ENCODE measurements around the gene RNF113B.

The RNF113B gene

GRCh38 chr13:98173431-98174152 lies 3.5 kb downstream of the RNF113B start:
- no peak for DNase-seq

- DNase-seq, result no peak
These were observed 4.3 kb downstream of the RNF113B start for GRCh38 chr13:98172590-98173422.

- no peak for DNase-seq
These were observed 5.0 kb downstream of the RNF113B start for GRCh38 chr13:98171900-98172589.

GRCh38 chr13:98169331-98169730 lies 7.7 kb downstream of the RNF113B start:
- no peak for DNase-seq

GRCh38 chr13:98162935-98163334 lies 14.1 kb downstream of the RNF113B start:
- no peak for DNase-seq

GRCh38 chr13:98158172-98158899 lies 18.7 kb downstream of the RNF113B start:
- no peak for DNase-seq

- DNase-seq, result no peak
These were observed 19.5 kb downstream of the RNF113B start for GRCh38 chr13:98157609-98158008.

GRCh38 chr13:98157188-98157587 lies 19.9 kb downstream of the RNF113B start:
- no peak for DNase-seq

- no peak for DNase-seq
These were observed 20.8 kb downstream of the RNF113B start for GRCh38 chr13:98156259-98156658.

GRCh38 chr13:98155475-98156109 lies 21.5 kb downstream of the RNF113B start:
- DNase-seq, result no peak

GRCh38 chr13:98150832-98151479 lies 26.1 kb downstream of the RNF113B start:
- DNase-seq, result no peak

GRCh38 chr13:98147521-98147920 lies 29.5 kb downstream of the RNF113B start:
- DNase-seq, result no peak

- no peak for DNase-seq
These were observed 32.2 kb downstream of the RNF113B start for GRCh38 chr13:98144801-98145350.

GRCh38 chr13:98144027-98144741 lies 32.9 kb downstream of the RNF113B start:
- no peak for DNase-seq

- peak; percentile 31 for DNase-seq
These were observed 33.5 kb downstream of the RNF113B start for GRCh38 chr13:98143601-98144026.

- no peak for DNase-seq
These were observed 33.9 kb downstream of the RNF113B start for GRCh38 chr13:98143157-98143553.

- peak; percentile 12 for DNase-seq
These were observed 34.5 kb downstream of the RNF113B start, which contains the start of gene FARP1 for GRCh38 chr13:98142380-98143156. FARP1 (plus strand) TSS chr13:98143094; CDS start chr13:98213243, 70,149 bp downstream.

GRCh38 chr13:98141509-98142379 lies 35.3 kb downstream of the RNF113B start:
- no peak for DNase-seq

GRCh38 chr13:98141091-98141490 lies 36.0 kb downstream of the RNF113B start:
- no peak for DNase-seq
